H9 (cell line): ENCODE data around the gene CST4. TPM values are rescaled to one million over a fixed set of nuclear protein-coding genes. Genes with fewer than 3 reads are reported as not detected.

ENCODE experiments used
- DNase-seq: peaks from one replicate; pipeline ENCODE4 v3.0.0-alpha.2; 2017
- H2AFZ ChIP-seq: one replicate; pipeline ENCODE4 v1.6.1; 2013; ENCODE audit warnings: mild to moderate bottlenecking, low read length, control low read depth, moderate library complexity
- H2AK5ac ChIP-seq: 2 replicates; pipeline ENCODE4 v1.6.1; 2013; ENCODE audit warnings: low read length, control low read depth, mixed read lengths; ENCODE audit not compliant: insufficient read length
- H2BK120ac ChIP-seq: one replicate; pipeline ENCODE4 v1.6.1; 2013; ENCODE audit warnings: low read depth, mild to moderate bottlenecking, low read length, control low read depth, inconsistent platforms; ENCODE audit not compliant: poor library complexity, severe bottlenecking
- H2BK12ac ChIP-seq: 2 replicates; pipeline ENCODE4 v1.6.1; 2013; ENCODE audit warnings: low read length, control low read depth, mixed read lengths, low read depth; ENCODE audit not compliant: insufficient read length
- H2BK15ac ChIP-seq: 2 replicates; pipeline ENCODE4 v1.6.1; 2013; ENCODE audit warnings: low read depth, low read length, control low read depth
- H2BK20ac ChIP-seq: one replicate; pipeline ENCODE4 v1.6.1; 2013; ENCODE audit warnings: low read depth, mild to moderate bottlenecking, low read length, control low read depth, inconsistent platforms; ENCODE audit not compliant: poor library complexity, severe bottlenecking
- H2BK5ac ChIP-seq: 2 replicates; pipeline ENCODE4 v1.6.1; 2013; ENCODE audit warnings: low read length, control low read depth, mixed read lengths; ENCODE audit not compliant: insufficient read length
- H3K14ac ChIP-seq: 2 replicates; pipeline ENCODE4 v1.6.1; 2013; ENCODE audit warnings: low read length, control low read depth; ENCODE audit not compliant: insufficient read depth
- H3K18ac ChIP-seq: 2 replicates; pipeline ENCODE4 v1.6.1; 2013; ENCODE audit warnings: low read depth, mild to moderate bottlenecking, mixed read lengths, low read length, control low read depth; ENCODE audit not compliant: insufficient read length
- H3K23ac ChIP-seq: 2 replicates; pipeline ENCODE4 v1.6.1; 2013; ENCODE audit warnings: low read length, control low read depth, mixed read lengths, low read depth; ENCODE audit not compliant: insufficient read length
- H3K23me2 ChIP-seq: 2 replicates; pipeline ENCODE4 v1.6.1; 2013; ENCODE audit warnings: low read depth, mild to moderate bottlenecking, mixed read lengths, low read length, control low read depth; ENCODE audit not compliant: insufficient read length, poor library complexity, severe bottlenecking
- H3K27ac ChIP-seq: 2 replicates; pipeline ENCODE4 v1.5.1; 2013; ENCODE audit warnings: low read length, control low read depth, mixed read lengths, low read depth; ENCODE audit not compliant: insufficient read length
- H3K27me3 ChIP-seq: 2 replicates; pipeline ENCODE4 v1.6.1; 2013; ENCODE audit warnings: low read length, control low read depth, inconsistent platforms; ENCODE audit not compliant: insufficient read depth
- H3K4ac ChIP-seq: 2 replicates; pipeline ENCODE4 v1.6.1; 2013; ENCODE audit warnings: low read depth, mild to moderate bottlenecking, control low read depth, inconsistent platforms, low read length, moderate library complexity
- H3K4me1 ChIP-seq: 2 replicates; pipeline ENCODE4 v1.6.1; 2013; ENCODE audit warnings: low read length, control low read depth, inconsistent platforms; ENCODE audit not compliant: insufficient read depth
- H3K4me2 ChIP-seq: 2 replicates; pipeline ENCODE4 v1.6.1; 2013; ENCODE audit warnings: low read length, control low read depth, mixed read lengths; ENCODE audit not compliant: insufficient read length, insufficient read depth
- H3K56ac ChIP-seq: 2 replicates; pipeline ENCODE4 v1.6.1; 2013; ENCODE audit warnings: low read depth, mild to moderate bottlenecking, mixed read lengths, low read length, control low read depth; ENCODE audit not compliant: insufficient read length
- H3K79me1 ChIP-seq: 2 replicates; pipeline ENCODE4 v1.6.1; 2013; ENCODE audit warnings: low read depth, mild to moderate bottlenecking, moderate library complexity, low read length, control low read depth, inconsistent platforms; ENCODE audit not compliant: insufficient read depth, poor library complexity, severe bottlenecking
- H3K79me2 ChIP-seq: 2 replicates; pipeline ENCODE4 v1.6.1; 2013; ENCODE audit warnings: low read length, control low read depth, inconsistent platforms; ENCODE audit not compliant: insufficient read depth
- H3K9ac ChIP-seq: 2 replicates; pipeline ENCODE4 v1.6.1; 2013; ENCODE audit warnings: low read length, control low read depth, mixed read lengths; ENCODE audit not compliant: insufficient read length; ENCODE audit errors: extremely low read depth
- H3K9me3 ChIP-seq: one replicate; pipeline ENCODE4 v1.6.1; 2013; ENCODE audit warnings: low read depth, low read length, inconsistent platforms; ENCODE audit not compliant: control insufficient read depth
- H3T11ph ChIP-seq: one replicate; pipeline ENCODE4 v1.6.1; 2013; ENCODE audit warnings: mild to moderate bottlenecking, low read length, control low read depth, inconsistent platforms
- H4K20me1 ChIP-seq: one replicate; pipeline ENCODE4 v1.6.1; 2013; ENCODE audit not compliant: control insufficient read depth, insufficient read length, insufficient read depth
- H4K5ac ChIP-seq: 2 replicates; pipeline ENCODE4 v1.6.1; 2013; ENCODE audit warnings: low read depth, mild to moderate bottlenecking, mixed read lengths, low read length, control low read depth; ENCODE audit not compliant: insufficient read length
- H4K8ac ChIP-seq: replicated peaks from 2 replicates; pipeline ENCODE4 v1.6.1; 2013; ENCODE audit warnings: low read length, control low read depth, mixed read lengths, low read depth; ENCODE audit not compliant: insufficient read length
- H4K91ac ChIP-seq: 2 replicates; pipeline ENCODE4 v1.6.1; 2013; ENCODE audit warnings: low read depth, mild to moderate bottlenecking, moderate library complexity, mixed read lengths, low read length, control low read depth; ENCODE audit not compliant: insufficient read length
- H3K27ac Mint-ChIP-seq, 3 experiments: 2 replicates in 2 of 3; 3 replicates in 1 of 3; pipeline ENCODE4 v1.8.0; 2020 to 2021; ENCODE audit warnings: mixed read lengths in 3 of 3, mild to moderate bottlenecking in 1 of 3, moderate library complexity in 1 of 3
- H3K27me3 Mint-ChIP-seq: 2 replicates; pipeline ENCODE4 v1.8.0; 2021; ENCODE audit warnings: low read depth, mild to moderate bottlenecking, moderate library complexity, mixed read lengths
- H3K36me3 Mint-ChIP-seq, 3 experiments: 2 replicates in 2 of 3; 3 replicates in 1 of 3; pipeline ENCODE4 v1.8.0; 2020 to 2021; ENCODE audit warnings: low read depth in 3 of 3, mixed read lengths in 3 of 3; ENCODE audit not compliant: insufficient read depth in 1 of 3
- H3K4me1 Mint-ChIP-seq, 2 experiments: 2 replicates each; pipeline ENCODE4 v1.8.0; 2020; ENCODE audit warnings: mixed read lengths in 2 of 2
- H3K4me3 Mint-ChIP-seq, 2 experiments: 2 replicates in 1 of 2; 3 replicates in 1 of 2; pipeline ENCODE4 v1.8.0; 2020 to 2021; ENCODE audit warnings: mild to moderate bottlenecking in 2 of 2, mixed read lengths in 2 of 2, moderate library complexity in 1 of 2
- H3K9me3 Mint-ChIP-seq, 2 experiments: 2 replicates in 1 of 2; 3 replicates in 1 of 2; pipeline ENCODE4 v1.8.0; 2020; ENCODE audit warnings: mild to moderate bottlenecking in 2 of 2, mixed read lengths in 2 of 2, moderate library complexity in 1 of 2
- CTCF ChIP-seq: fragments of 200-600 bp; sonication (generic); conservative IDR thresholded peaks from 3 replicates; pipeline ENCODE4 v1.8.0; 2021; ENCODE audit warnings: antibody characterized with exemption, mild to moderate bottlenecking
- WGBS: extraction: QIAGEN DNeasy Blood & Tissue Kit; methylation state at CpG from one replicate; pipeline ENCODE4 v1.1.7; 2013; ENCODE audit warnings: missing lambda C conversion rate, low lambda C conversion rate, mixed read lengths; ENCODE audit not compliant: insufficient read length; ENCODE audit errors: extremely low coverage; 5-methylcytosine and 5-hydroxymethylcytosine counted together
- total RNA-seq: library from RNA; stranded (reverse); gene quantifications from 2 replicates; pipeline ENCODE4 v1.2.1, GENCODE V29; 2021

CST4 gene
- total RNA-seq, 1 experiment from 2014 or later: not detected

GRCh38 chr20:23661002-23661429 is 27.8 kb downstream of the CST4 start:
- Histone ChIP-seq H4K5ac (no peak overlapping the region), H4K20me1 (no peaks in the 10 kb centered on the region), H2BK120ac (no peak overlapping the region), H3T11ph (no peak overlapping the region), H2BK20ac (no peak overlapping the region), H2AFZ (no peak overlapping the region), H3K4me2 (no peak overlapping the region), H3K27ac (no peak overlapping the region), H3K14ac (no peak overlapping the region), H3K79me1 (no peaks in the 10 kb centered on the region), H3K79me2 (no peaks in the 10 kb centered on the region), H2BK12ac (no peak overlapping the region), H4K91ac (no peak overlapping the region), H3K23ac (no peak overlapping the region), H3K18ac (no peak overlapping the region), H3K4ac (no peak overlapping the region), H3K23me2 (no peaks in the 10 kb centered on the region), H3K4me1 (no peaks in the 10 kb centered on the region), H3K9me3 (no peaks in the 10 kb centered on the region), H4K8ac (no peak overlapping the region), H3K9ac (no peak overlapping the region), H3K56ac (no peak overlapping the region), H2BK15ac (no peak overlapping the region), H2AK5ac (no peak overlapping the region), H3K27me3 (no peaks in the 10 kb centered on the region), H2BK5ac (no peak overlapping the region)
- TF ChIP-seq CTCF: no peak
- Mint-ChIP-seq H3K36me3 (no peaks in the 10 kb centered on the region), H3K27ac (no peak overlapping the region), H3K27me3 (peaks cover 1% of the 10 kb centered on the region), H3K9me3 (no peaks in the 10 kb centered on the region), H3K4me3 (no peak overlapping the region), H3K4me1 (peaks cover 0 to 5% of the 10 kb centered on the region in 2 experiments; a peak in 2 of 4 replicates)
- no peak for DNase-seq
- no CpG with 5 or more reads among the region's 6 CpGs for WGBS
